Astrocyte (in vitro differentiated cells and primary cell): ENCODE measurements around the gene M6PR.

Source experiments
- CTCF ChIP-seq: IDR thresholded peaks from 2 replicates; pipeline ENCODE4 v1.5.1; 2011; ENCODE audit warnings: low read depth, mild to moderate bottlenecking, inconsistent platforms, low read length, moderate library complexity; ENCODE audit not compliant: insufficient read depth
- EZH2 ChIP-seq: IDR thresholded peaks from 2 replicates; pipeline ENCODE4 v1.6.1; 2012; ENCODE audit warnings: mild to moderate bottlenecking, low read length, inconsistent platforms; ENCODE audit not compliant: insufficient read depth

DNA sequence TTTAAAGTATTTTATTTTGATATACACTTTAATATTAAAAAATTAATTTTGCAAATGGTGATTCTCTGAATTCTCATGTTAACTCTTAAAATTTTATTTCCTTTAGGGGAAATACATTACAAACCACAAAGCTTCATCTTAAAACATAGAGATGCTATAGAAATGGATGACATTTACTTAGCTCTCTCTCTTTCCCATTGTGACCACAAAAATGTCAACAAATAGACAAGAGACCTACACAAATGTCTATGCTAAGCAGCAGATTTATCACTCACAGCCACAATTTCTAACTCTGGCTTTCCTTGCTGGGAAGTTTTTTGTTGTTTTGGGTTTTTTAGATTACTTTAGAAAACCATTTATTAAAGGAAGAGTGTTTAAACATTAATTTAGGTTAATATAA lies 55.1 kb downstream of the M6PR start:
- TF ChIP-seq CTCF (no peak), EZH2 (no peak)
